HPDE6-E6E7 (cell line): Measurements from ENCODE around the gene PSMD11.
"Not testable (repeated sequence)": the region's sequence is repeated elsewhere in the genome, so short reads cannot be mapped to it uniquely, and the experiment has no call there.

Source experiments
- DNase-seq: peaks from one replicate; pipeline ENCODE4 v3.0.0; 2011; ENCODE audit warnings: missing footprints; ENCODE audit errors: extremely low spot score

Gene PSMD11

DNA sequence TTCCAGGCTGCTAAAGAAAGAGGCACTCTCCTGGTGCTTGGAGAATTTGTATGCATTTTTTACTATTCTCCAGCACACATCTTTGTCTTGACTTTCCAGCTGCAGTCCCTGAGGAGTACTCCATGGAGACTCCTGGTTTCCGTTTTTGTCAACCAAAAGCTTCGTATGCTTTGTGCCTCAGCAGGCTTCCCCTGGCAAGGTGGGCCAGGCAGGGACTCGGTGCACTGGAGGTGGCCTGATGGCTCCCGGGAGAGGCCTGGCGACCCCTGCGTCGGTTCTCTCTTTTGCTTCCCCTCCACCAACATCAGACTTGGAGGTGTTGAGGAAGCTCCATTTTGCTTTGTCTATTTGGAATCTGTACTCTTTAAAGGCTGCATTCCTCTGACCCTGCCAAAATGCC, 66.2 kb downstream of the PSMD11 start:
- no peak for DNase-seq

DNA sequence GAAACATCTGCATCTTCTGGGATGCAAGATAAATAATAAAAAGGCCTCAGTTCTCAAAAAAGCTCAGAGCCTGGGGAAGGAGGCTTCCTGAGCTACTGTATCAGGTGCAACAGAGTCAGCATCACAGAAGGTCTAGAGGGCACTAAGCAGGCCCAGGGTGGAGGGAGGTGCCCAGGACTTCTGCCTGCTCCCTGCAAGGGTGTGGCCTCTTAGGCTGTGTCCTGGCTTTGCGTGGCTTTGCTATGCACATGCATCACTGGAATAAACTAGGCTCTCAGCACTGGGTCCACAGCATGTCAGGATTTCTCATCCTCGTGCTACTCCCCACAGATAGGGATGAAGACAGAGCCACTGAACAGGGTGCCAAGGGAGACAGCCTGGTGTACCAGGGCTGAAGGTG, 68.0 kb downstream of the PSMD11 start:
- DNase-seq = no peak

DNA sequence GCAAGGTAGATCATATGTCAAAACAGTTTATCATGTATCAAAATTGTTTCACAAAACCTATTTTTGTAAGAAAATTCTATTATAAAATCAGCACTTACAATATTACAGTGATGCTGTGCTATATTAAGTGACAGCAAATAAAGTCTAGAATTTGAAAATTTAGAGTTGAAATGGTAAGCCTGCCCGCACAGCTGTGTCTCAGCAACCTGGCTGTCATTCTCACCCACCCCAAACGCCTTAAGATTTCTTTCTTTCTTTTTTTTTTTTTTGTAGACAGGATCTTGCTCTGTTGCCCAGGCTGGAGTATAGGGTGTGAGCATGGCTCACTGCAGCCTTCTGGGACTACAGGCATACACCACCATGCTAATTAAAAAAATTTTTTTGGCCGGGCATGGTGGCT, 69.3 kb downstream of the PSMD11 start:
- no peak for DNase-seq

DNA sequence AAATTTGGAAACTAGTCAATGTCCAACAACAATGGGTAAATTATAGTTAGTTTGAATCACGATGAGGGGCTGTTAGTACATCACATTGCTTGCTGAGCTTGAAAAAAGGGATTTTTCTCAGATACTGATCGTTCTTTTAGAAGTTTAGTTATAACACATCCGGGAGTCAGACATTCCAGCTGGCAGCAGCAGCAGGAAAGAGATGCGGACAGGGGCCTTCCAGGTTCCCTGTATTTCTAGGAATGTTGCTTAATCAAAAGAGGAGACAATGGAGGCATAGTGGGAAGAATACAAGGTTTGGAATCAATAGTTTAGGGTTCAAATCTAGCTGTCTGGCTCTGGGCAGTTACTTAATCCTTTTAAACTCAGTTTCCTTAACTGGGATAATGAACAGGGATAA, 70.3 kb downstream of the PSMD11 start:
- DNase-seq = no peak

DNA sequence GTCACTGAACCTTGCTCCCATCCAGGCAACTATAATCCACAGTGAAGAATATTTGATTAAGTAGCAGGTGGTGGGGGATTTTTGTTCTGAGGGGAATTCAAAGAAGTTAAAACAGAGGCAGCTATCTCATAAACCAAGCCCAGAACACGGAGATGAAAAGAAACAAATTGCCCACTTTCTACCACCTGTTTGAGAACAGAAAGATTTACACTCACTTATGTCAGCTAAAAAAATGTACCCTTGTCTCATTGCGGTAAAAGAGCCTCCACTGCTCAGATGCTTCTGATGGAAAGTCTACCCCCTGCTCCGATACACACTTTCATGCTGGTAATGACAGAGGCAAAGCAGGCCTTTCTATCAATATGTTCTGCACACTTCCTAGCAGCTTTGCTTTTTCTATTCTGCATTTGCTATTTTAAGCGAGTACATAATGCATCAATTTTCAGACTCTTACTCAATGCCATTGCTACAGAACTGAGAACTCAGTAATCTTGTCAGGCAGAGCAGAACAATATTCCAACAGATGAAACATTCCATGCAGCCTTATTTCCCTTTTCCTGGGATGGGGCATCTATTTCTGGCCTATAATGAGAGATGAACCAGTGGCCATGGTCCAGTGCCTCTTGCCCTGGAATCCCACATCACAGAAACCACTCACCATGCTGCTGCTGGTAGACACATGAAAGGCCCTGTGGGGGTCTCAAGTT, 71.5 kb downstream of the PSMD11 start:
- DNase-seq = no peak

DNA sequence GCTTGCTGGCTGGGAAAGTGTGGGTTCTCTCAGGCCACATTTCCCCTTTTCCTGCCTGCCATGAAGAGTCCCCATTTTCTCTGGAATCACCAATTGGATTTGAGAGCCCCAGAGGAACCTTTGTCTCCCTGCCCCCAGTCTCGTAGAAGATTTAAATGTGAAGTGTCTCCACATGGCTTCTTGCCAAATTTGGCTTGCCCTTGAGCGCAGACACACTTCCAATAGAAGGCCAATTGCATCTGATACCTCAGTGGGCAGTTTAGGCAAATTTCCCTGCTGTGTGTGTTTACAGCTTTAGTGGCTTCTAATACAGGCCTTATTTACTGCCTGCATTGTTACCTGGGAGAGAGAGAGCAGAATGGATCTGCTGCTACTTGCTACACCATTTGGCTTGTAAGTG, 72.1 kb downstream of the PSMD11 start:
- DNase-seq = no peak

DNA sequence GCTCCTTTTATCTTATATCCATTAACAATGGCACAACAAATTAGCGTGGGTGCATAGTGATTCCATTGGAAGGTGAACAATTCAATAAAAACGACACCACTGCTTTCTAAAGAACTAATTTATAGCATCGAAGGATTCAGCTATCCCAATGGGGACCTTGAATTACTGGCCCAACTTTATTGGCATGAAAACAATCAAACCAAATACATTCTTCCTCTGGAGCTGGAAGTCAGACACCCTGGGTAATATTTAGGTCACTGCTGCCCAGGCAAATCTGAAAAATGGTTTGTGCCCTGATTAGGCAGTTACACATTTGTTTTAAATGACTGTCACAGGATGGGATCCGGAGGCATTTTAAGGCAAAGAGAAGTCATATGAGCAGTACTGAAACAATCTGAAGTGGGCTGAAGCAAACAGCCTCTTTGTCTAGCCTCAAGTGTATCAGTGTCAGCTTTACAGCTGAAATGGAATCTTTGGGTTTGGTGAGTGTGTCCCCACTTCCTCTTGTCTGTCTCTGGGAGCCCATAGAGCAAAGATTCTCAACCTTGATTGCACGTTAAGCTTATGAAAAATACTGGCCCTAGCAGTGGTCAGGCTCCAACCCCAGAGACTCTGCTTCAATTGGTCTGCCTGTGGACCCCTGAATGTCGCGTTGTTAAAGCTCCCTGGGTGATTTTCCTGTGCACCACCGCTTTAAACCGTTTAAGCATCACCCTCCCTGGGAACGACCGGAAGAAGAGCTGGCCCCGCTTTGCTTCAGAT, 72.8 kb downstream of the PSMD11 start:
- no peak for DNase-seq

DNA sequence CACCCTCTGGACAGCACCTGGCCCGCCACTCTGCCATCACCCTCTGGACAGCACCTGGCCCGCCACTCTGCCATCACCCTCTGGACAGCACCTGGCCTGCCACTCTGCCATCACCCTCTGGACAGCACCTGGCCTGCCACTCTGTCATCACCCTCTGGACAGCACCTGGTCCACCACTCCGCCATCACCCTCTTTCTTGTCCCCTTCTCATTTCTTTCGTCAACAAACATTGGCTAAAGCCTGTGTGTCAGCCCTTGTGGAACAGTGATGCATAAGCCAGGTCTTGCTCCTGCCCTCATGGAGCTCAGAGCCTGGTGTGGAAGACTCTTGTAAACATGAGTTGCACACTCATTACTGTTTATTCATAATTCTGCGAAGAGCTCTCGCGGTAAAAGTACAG, 73.7 kb downstream of the PSMD11 start:
- DNase-seq = no peak

DNA sequence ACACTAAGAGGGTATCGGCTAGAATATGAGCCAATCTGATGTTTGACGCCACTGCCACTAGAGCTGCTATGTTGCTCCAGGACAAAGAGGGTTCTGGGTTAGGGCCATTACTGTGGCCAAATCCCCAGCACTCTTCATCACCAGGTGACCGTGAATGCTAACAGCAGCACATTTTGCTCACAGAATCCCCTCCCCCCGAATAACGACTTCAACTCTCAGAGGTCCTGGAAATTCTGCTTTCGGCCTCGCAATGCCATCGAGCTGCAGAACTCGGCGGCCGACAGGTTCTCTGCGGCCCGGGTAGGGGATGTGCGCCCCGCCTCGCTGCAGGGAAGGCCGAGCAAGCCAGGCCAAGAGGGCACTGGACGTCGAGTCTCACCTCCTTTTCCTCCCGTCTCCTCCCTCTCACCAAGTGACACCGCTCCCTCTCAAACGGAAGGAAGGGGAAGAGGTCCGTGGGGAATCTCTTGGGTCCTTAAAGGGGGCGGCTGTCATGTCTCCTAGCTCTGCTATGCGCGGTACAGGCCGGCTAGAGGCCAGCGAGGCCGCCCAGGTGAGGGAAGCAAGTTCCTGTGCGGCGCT, 74.4 kb downstream of the PSMD11 start:
- no peak for DNase-seq

DNA sequence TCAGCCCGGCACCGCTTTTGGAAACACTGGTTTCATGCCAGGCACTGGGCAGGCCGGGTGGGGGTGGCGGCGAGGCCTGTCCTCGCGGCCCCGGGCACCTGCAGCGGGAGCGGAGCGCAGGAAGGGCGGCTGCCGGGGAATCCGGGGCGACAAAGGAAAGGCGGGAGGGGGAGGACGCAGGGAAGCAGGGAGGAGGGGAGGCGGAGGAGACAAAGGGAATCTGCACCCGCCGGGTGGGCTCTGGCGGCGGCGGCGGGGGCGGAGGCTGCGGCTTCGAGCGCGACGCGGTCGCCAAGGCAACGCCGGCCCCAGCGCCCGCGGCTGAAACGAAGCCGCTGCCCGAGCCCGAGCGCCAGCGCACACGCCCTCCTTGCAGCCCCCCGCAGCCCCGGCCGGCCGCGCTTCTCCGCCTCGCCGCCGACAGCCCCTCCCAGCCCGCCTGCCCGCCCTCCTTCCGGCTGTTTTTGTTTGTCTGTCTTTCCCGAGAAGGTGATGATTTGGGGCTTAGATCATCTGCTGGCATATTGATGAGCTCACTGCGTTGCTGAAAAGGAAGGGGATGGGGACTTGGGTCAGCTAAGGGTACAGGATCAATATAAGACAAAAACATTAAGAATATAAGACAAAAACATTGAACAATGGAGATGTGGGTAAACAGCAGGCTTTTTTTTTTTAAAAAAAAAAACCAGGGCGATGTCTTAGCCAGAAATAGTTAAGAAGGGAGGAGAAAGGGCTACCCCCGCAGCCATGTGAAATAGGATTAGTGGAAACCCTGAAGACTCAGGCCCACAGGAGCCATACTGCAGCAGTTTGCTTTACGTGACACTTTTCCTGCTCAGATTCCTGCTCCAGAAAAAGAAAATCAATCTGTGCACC, 75.2 kb downstream of the PSMD11 start:
- peak; percentile 63 for DNase-seq

DNA sequence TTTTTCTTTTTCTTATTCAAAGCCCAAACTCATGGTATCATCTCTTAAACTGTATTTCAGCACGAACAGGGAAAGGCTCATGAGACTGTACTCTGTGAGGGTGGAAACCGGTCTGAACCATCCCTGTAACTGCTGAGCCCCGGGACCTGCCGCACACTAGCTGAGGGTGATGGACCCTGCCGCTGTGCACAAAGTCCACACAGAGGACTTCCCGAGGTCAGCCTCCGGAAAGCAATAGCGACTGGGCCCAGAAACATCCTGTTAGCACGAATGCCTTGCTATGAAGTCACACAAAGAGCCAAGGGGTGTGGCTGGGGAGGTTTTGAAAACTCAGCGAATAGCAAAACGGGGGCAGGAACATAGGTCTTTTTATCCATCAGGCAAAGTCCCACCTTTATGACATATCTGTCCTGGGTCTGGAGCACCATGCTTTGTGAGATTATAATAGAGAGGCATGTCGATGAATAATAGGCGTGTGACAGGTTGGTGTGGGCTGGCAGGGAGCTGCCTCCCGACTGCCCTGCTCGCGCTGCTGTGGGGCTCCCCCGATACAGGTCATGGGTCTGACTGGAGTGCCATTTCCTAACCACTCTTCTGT, 75.9 kb downstream of the PSMD11 start:
- no peak for DNase-seq

DNA sequence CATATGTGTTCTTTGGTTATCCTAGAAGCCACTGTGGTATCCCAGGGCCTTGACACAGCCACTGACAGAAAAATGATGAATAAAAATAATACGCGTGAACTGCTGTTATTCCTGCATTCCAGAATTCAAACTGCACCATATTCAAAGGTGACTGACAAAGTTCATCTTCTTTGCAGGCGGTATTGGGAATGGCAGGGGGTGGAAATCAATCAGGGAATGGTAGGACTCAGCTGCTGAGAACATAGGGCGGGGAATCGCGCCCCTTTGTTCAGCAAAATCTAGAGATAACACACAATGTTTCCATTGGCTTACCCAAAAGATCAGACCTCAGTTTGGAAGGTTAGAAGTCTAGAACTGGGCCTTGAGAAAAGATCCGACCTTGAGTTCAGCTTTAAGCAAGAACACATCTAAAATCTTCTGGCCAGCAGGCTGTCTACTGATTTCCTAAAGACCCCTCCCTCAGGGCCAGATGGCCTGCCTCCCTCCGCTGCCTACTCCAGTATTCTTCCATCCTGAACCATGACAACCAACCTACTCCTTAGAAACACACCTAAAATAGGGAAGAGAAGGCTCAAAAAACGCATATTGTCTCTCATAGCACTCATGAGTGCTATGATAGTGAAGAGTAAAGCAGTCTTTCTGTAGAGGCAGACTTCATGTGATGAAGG, 76.6 kb downstream of the PSMD11 start:
- DNase-seq = no peak

DNA sequence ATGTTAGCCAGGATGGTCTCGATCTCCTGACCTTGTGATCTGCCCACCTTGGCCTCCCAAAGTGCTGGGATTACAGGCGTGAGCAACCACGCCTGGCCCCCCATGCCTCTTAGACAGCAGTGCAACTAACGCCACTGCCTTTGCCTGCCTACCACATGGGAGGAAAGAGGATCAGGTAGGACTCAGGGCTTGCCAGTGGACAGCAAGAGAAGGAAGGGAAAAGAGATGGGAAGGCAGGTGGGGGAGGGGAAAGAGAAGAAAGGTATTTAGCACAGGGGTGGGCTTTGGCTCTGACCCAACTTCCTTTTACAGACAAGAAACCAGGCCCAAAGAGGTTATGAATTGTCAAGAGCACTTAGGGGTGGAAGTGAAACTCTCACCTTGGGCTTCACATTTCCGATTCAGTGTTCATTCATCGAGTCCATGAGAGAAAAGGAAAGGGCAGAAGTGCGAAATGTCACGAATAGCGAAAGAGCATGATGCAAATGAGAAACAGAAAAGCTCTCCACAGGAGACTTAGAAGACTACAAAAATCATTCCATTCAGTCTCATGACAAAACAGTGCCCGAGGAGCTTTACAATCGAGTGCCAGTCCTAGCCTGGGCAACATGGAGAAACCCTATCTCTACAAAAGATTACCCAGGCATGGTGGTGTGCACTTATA, 78.8 kb downstream of the PSMD11 start:
- no peak for DNase-seq

DNA sequence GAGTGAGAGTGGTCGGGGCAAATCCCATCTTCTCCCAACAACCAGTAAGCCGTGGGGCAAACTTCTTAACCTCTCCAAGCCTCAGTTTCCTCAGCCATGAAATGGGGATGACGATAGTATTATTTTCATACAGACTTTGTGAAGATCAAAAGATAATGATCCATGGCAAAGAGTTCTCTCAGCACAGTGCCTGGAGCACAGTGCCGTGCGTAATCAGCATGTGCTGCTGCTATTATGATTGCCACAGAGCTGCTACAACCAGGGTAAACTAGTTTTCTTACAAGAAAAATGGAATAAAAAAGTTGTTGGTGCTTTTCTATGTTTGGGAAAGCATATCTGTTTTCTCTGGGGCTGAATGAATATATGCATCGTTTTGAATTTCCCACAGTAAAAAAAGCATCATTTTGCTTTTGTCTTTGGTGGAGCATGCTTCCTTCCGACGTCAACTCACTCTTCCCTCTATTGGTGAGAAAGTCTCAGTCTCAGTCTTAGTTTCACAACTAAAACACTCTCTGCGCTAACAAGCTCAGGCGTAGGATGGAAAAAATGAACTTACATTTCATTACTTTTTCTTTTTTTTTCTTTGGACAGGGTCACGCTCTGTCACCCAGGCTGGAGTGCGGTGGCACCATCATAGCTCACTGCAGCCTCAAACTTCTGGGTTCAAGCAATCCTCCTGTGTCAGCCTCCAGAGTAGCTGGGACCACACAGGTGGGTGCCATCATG, 79.7 kb downstream of the PSMD11 start:
- no peak for DNase-seq

DNA sequence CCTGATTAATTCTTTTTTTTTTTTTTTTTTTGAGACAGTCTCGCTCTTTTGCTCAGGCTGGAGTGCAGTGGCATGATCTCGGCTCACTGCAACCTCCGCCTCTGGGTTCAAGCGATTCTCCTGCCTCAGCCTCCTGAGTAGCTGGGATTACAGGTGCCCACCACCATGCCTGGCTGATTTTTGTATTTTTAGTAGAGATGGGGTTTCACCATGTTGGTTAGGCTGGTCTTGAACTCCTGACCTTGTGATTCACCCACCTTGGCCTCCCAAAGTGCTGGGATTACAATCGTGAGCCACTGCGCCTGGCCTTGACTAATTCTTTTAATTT, 80.2 kb downstream of the PSMD11 start:
- DNase-seq = not testable (repeated sequence)

DNA sequence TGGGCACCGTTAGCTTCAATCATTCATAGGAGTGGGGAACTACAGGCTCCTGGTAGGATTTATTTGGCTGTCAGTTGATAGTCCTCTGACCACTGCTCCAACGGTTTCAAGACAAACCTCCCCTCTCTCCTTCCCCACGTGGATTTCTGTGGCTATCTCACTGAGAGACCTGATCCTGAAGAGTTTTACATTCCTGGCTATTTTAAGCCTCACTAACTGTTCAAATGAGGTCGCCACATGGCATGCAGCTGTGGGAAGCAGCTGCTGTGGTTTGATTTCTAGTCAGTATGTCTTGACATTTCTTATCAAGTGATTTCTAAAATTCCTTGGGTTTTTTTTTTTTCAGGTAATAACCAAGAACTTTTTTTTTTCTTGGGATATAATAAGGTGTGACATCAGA, 80.8 kb downstream of the PSMD11 start:
- DNase-seq = no peak

DNA sequence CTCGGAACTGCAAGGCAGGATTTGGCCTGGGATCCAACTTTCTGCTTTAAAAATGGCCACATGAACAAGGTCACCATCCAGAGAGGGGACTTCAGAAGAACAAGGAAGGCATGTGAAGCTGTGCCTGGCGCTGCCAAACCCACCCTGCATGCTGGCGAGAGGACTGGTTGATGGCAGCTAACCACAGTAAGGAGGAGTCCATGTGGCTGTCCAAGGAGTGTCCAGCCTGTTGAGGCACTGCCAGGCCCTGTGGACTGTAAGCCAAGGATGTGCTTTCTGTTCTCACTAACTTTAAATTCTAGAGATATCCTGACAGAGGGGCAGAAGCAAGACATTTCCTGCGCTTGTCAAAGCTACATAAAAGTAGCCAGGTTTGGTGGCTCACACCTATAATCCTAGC, 82.8 kb downstream of the PSMD11 start:
- no peak for DNase-seq

DNA sequence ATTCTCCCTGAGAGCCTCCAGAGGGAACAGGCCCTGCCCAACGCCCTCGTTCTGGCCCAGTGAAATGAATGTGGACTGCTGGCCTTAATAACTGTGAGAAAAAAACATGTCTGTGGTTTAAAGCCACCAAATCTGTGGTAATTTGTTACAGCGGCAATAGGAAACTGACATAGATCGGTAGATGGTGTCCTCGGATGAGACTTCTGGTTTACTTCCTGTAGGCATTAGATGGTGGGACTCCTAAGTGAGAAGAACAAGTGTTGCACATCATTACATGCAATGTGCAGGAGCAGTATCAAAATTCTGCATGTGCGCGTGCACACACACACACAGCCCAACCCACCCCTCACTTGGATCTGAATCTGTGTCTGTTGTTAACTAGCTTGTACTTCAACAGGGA, 84.5 kb downstream of the PSMD11 start:
- DNase-seq = no peak

DNA sequence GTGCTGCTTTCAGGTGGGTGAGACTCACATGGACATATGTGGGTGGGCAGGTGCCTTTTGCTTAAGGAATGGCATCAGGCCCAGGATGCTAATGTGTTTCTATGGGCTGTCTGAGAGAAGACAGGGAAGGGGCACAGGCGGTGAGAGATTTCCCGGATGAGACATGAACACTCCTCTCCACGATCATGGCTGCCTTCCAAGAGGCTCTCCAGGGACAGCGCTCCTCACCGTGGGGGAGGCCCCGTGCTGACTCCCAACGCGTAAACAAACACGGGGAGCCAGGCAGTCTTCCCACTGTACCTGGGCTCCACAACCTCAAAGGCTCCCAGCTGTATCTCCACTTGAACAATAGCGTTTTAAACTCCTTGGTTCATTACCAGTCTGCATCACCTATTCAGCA, 85.3 kb downstream of the PSMD11 start:
- DNase-seq = no peak
